Activated CD4-positive, CD25-positive, alpha-beta regulatory T cell treated with anti-CD3 and anti-CD28 coated beads, Interleukin-2, amount 50 U/mL, for 72 hours (primary cell): Measurements from ENCODE around the gene SLC31A2.

ENCODE experiments used
- DNase-seq: peaks from one replicate; pipeline ENCODE4 v3.0.0; 2021

SLC31A2 gene

DNA sequence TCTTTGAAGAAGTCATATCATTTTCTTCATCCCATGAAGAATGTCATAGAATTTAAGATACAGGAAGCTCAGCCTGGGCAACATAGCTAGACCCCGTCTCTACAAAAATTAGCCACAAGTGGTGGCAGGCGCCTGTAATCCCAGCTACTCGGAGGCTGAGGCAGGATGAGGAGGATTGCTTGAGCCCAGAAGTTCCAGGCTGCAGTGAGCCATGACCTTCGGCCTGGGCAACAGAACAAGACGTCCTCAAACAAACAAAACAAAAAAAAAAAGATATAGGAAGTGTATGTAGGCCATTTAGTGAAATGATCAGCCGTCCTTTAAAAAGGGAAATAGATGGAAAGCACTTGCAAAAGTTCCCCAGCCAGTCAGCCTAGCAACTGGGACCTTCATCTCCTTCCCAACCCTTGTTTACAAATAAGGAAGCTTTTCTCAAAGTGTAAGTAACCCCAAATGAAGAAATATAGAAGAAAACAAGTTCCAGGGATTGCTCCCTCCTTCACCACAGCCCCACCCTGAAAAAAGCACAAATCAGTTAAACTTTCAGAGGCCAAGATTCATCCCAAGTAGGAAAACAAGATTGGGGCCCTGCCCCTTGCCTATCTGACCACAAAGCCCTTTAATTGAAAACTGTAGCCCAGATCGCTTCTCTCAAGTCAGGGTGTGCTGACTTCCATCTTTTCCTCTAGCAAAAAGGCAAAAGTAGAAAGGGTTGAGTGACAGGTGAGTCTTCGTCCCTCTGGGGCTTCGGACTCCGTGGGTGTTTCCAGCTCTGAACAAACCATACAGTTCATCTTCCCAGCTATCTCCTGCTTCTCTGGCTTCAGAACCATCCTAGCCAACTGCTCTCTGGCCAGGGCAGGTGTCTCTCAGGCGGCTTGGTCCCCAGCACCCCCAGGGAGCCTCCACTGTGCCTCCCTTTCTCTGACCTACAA, 1.2 kb downstream of the SLC31A2 start:
- no peak for DNase-seq

GRCh38 chr9:113152699-113153098, 1.9 kb downstream of the SLC31A2 start:
- no peak for DNase-seq

DNA sequence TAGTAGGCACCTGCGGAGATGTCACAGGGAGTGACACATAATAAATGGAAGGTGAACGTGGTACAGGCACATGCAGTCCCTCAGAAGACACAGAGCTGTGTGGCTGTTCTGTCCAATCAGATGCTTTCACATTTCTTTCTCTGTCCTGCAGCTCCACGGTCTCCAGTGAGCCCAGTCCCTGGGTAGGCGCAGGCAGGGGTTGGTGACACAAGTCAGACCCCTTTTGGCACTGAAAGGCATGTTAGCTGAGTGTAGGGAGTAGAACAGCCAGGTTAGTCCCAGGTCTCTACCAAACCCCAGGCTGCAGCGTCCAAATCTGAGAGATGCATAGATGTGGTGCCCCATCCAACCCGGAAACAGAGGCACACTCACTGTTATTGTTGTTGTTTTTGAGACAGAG, 2.8 kb downstream of the SLC31A2 start:
- DNase-seq: no peak

GRCh38 chr9:113154471-113154870, 3.7 kb downstream of the SLC31A2 start:
- no peak for DNase-seq

DNA sequence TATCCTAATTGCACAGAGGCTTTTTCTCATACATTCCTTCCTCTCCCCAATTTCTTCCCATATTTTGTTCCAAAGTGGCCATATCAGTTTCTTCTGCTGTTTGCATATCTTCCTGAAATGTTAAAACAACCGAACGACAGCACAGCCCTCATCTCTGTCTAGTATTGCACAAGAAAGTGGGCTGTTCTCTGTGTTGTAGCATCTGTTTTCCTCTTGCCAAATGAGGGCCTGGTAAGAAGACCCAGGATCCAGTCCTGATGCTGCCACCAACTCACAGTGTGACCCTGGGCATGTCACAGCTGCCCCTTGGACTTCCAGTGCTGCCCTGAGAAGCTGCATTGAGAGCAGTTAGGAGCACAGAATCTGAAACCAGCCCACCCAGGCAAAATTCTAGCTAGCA, 4.1 kb downstream of the SLC31A2 start:
- DNase-seq: no peak

DNA sequence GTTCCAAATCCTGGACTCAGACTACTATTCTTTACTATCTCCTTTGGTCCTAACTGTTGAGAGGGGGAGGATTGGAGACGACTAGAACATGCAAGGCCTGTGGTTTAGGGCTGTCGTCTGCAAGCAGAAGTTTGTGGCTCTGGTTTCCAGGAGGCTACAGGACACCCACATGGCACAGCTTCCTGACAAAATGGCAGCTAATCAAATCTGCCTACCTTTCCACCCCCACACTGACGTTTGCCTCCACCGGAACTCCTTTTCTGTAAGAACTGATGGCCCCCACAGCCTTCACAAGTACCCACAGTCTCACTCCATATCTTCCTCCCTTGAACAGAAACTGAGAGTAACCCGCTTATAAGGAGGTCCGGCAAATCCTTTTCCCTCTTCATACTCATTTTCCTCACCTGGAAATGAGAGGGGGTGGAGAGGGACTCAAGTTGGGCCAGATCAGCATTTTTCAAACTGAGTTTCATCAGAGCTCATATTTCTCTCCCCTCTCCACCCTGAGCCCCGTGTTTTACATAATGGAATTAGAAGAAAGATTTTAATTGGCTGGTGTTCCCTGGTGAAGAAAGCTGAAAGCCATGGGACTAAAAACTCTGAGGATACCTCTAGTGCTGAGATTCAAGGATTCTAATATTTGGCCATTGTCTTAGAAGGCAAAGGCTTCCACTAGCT, 5.2 kb downstream of the SLC31A2 start:
- no peak for DNase-seq

DNA sequence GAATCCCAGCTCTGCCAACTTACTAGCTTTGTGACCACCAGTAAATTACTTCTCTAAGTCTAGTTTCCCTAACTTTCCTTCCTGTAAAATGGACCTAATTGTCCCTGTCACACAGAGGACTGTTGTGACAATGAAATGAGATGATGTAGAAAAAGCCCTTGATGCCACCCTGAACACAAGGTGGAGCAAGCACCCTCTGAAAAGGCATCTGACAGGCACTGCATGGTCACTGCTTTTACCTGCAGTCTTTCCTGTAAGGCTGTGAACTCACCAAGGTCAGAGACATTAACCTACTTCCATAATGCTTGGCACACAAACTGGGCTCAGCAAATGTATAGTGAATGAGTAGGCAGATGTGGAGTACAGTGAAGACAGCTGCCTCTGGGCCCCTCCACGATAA, 6.1 kb downstream of the SLC31A2 start:
- no peak for DNase-seq

DNA sequence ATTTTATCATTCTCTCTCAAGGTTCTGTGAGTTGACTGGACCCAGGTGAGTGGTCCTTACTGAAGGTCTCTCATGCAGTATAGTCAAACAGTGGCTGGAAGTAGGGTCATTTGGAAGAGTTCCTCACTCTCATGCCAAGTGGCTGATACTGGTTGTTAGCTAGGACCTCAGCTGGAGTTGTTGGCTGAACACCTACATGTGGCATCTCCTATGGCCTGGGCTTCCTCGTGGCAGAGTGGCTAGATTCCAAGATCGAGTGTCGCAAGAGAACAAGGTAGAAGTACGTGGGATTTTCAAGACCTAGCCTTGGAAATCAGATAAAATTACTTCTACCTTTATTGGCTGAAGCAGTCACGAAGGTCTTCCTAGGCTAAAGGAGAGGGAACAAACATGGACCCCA, 7.6 kb downstream of the SLC31A2 start:
- DNase-seq: no peak

DNA sequence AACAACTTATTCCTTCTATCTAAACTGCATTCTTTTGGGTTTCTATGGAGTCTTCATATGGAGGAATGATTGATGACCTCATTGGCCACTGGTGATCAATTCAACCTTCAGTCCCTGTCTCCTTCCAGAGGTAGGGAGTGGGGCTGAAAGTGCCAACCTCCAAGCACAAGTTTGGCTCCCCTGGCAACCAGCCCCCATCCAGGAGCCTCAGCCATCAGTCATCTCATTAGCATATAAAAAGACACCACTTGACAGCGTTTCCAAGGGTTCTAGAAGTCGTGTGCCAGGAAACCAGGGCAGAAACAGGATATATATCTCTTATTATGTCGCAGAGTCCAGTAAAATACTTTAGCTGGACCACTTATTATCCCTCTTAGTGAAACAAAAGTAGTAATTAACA, 9.8 kb downstream of the SLC31A2 start:
- DNase-seq: no peak

DNA sequence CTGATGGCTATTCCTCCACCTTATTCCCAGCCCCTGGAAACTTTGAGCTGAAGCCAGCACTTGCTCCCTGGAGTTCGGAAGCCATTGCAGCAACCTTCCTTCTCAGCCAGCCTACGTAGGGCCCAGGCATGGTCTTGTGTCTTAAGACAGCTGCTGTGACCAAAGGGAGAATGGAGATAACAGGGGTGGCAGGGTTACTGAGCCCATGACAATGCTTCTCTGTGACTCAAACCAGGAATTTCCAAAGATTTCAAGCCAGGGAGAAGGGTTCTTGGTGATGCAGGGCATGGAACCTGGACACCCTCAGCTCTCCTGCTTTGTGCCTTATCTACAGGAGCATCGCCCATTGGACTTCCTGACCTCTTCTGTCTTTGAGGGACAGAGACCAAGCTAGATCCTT, 12.2 kb downstream of the SLC31A2 start:
- DNase-seq: no peak

- no peak for DNase-seq
These were observed 13.9 kb downstream of the SLC31A2 start for GRCh38 chr9:113164536-113165300.

GRCh38 chr9:113166039-113166438, 15.2 kb downstream of the SLC31A2 start:
- DNase-seq: no peak

GRCh38 chr9:113168809-113169208, 18.0 kb downstream of the SLC31A2 start:
- DNase-seq: no peak

- DNase-seq: no peak
These were observed 22.5 kb downstream of the SLC31A2 start for GRCh38 chr9:113173341-113173740.

GRCh38 chr9:113176803-113177202, 26.0 kb downstream of the SLC31A2 start:
- no peak for DNase-seq

- no peak for DNase-seq
These were observed 26.4 kb downstream of the SLC31A2 start for GRCh38 chr9:113177251-113177650.

DNA sequence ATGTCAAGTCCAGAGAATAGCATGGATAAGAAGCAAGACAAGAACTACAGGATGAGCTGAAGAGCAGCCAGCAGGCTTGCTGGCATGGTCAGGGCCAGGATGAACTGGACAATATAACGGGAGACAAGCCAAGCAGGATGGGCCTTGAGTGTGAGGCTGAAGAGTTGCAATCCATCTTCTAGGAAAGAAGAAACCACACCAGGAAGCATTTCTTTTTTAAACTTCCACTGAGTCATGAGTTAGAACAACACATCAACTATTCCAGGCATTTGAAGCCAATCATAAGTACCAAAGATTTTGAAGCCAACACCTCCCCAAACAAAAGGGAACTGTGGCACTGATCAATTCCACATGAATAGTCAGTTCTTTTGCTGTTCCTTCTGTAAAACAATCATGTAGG, 27.3 kb downstream of the SLC31A2 start:
- no peak for DNase-seq

DNA sequence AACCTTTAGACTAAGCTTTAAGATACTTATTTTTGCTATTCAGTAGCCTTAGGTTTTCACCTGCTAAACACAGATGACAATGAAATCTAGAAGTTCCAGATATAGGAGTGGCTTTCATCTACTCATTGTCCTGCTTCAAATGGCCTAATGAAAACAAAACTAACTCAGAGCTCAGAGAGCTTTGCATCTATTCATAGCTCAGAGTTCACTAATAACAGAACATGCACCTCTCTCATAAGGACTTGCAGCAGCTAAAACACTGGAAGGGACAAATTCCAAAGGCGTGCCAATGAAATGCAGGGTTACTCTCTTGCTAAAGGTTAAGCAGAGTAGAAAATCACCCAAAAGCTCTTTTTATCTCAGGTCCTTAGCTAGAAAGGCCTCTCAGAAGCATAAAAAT, 29.0 kb downstream of the SLC31A2 start:
- no peak for DNase-seq

DNA sequence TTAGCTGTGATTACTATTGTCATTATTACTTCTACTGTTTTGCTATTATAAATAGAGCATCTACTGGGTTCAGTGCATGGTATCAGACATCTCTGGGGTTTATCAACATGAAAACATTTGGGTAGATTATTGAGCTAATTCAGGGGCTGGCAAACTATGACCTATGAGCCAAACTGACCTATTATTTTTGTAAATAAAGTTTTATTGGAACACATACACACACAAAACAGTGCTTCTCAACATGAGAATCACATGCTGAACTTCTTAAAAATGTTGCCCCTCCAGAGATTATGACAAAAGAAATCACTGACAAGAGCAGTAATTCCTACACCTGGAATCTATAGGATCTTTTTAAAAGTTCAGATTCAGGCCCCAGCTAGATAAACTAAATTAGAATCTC, 30.4 kb downstream of the SLC31A2 start:
- DNase-seq: no peak

- no peak for DNase-seq
These were observed 33.2 kb downstream of the SLC31A2 start for GRCh38 chr9:113183956-113184488.

GRCh38 chr9:113184539-113184938, 33.7 kb downstream of the SLC31A2 start:
- DNase-seq: no peak

DNA sequence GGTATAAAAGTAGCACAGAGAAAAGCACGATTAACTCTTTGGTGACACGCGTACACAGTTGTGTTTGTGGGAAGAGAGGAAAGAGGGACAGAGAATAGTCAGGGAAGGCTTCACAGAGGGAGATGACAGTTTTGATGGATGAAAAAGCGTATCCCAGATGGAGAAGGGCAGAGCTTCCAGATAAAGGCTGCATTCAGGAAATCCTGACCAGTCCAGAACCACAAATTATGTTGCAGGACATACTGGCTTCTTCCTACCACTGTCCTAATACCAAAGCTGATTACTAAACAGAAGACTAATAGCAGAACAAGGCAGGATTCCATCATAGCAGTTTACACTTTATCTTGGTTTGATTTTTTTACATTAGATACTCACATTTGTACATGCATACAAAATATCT, 34.5 kb downstream of the SLC31A2 start:
- DNase-seq: no peak

DNA sequence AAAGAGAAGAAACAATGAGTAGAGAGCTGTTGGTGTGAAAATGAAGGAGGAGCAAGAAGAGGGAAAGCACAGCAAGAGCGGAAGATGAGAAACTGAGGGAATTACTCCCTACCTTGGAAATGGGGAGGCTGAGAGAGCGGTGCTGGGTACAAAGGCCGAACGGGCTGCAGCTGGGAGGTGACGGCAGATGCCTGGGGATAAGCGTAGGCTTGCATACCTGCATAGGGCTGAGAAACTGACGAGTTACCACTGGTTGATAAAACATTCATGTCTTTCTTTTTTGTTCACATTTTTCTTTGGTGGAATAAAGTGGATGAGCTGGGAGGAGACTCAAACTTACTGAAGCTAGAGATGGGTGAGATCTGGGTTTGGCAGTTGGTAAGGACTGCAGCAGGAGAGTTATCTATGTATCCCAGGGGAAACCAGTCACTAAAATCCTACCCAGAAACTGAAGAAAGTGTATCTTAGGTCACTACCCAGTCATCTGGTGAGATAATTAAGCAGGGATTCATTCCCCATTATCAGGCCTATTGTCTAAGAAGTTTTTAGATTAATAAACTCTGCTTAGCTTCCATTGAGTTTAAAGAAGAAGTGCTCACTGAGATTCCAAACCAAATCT, 35.4 kb downstream of the SLC31A2 start:
- DNase-seq: no peak
